HUDEP-2 (cell line): ENCODE results near the gene ARRDC4.
"Not testable (repeated sequence)": the region's sequence is repeated elsewhere in the genome, so short reads cannot be mapped to it uniquely, and the experiment has no call there.

Source experiments
- DNase-seq, 76 experiments: peaks; one replicate each; lab custom pipeline; 2025; ENCODE audit not compliant: unreplicated experiment in 76 of 76; lab: John Stamatoyannopoulos, UW

The ARRDC4 gene

GRCh38 chr15:97963779-97964178, 3.3 kb downstream of the ARRDC4 start:
- DNase-seq: no peak

GRCh38 chr15:97966246-97966645, 5.7 kb downstream of the ARRDC4 start:
- no peak for DNase-seq

- DNase-seq: no peak
Measured at GRCh38 chr15:97966924-97967620, 6.6 kb downstream of the ARRDC4 start.

- no peak for DNase-seq
Measured at GRCh38 chr15:97967881-97968280, 7.4 kb downstream of the ARRDC4 start.

GRCh38 chr15:97968380-97968779, 7.9 kb downstream of the ARRDC4 start:
- DNase-seq: no peak

- no peak for DNase-seq
Measured at GRCh38 chr15:97972366-97972765, 11.9 kb downstream of the ARRDC4 start.

GRCh38 chr15:97976129-97976528, 15.6 kb downstream of the ARRDC4 start:
- no peak for DNase-seq

GRCh38 chr15:97976766-97977503, 16.4 kb downstream of the ARRDC4 start:
- no peak for DNase-seq

GRCh38 chr15:97977734-97978133, 17.2 kb downstream of the ARRDC4 start:
- no peak for DNase-seq

GRCh38 chr15:97978401-97979139, 18.1 kb downstream of the ARRDC4 start:
- DNase-seq: peak in 21 of 76 experiments; percentile 1 to 59 (median 21)

GRCh38 chr15:97979140-97979520, 18.6 kb downstream of the ARRDC4 start:
- peak in 42 of 76 experiments; percentile 3 to 59 (median 24) for DNase-seq

- DNase-seq: no peak
Measured at GRCh38 chr15:97981058-97981457, 20.6 kb downstream of the ARRDC4 start.

GRCh38 chr15:97981758-97982157, 21.3 kb downstream of the ARRDC4 start:
- no peak for DNase-seq

GRCh38 chr15:97984157-97984556, 23.7 kb downstream of the ARRDC4 start:
- DNase-seq: no peak

- DNase-seq: not testable (repeated sequence)
Measured at GRCh38 chr15:97985979-97986378, 25.5 kb downstream of the ARRDC4 start.

- DNase-seq: no peak
Measured at GRCh38 chr15:97986781-97987180, 26.3 kb downstream of the ARRDC4 start.

- DNase-seq: no peak
Measured at GRCh38 chr15:97989299-97989698, 28.8 kb downstream of the ARRDC4 start.

- no peak for DNase-seq
Measured at GRCh38 chr15:97991972-97992541, 31.6 kb downstream of the ARRDC4 start.

- no peak for DNase-seq
Measured at GRCh38 chr15:97992823-97993222, 32.3 kb downstream of the ARRDC4 start.

GRCh38 chr15:97993310-97993738, 32.8 kb downstream of the ARRDC4 start:
- peak in 68 of 76 experiments; percentile 4 to 81 (median 42) for DNase-seq

GRCh38 chr15:97994236-97994635, 33.7 kb downstream of the ARRDC4 start:
- no peak for DNase-seq
